Lung (tissue), 12 donors: ENCODE data around the gene PRKN. TPM values are rescaled to one million over a fixed set of nuclear protein-coding genes. Genes with fewer than 3 reads are reported as not detected.

Experiments used
- ATAC-seq: fragments of 200-7000 bp; cut with Tn5 transposase; one replicate; pipeline ENCODE4 v1.9.1; 2020; ENCODE audit warnings: moderate number of reproducible peaks; ENCODE audit not compliant: insufficient read depth, low FRiP score
- DNase-seq, 3 donors: peaks; one replicate each; pipeline ENCODE4 v3.0.0-alpha.2; 2013 to 2017
- H3K27ac ChIP-seq, 2 donors: one replicate each; pipeline ENCODE4 v1.5.1; 2013; ENCODE audit warnings: mild to moderate bottlenecking in 2 of 2, moderate library complexity in 2 of 2, control low read depth in 1 of 2, inconsistent platforms in 1 of 2, low read depth in 1 of 2, low read length in 1 of 2
- H3K27me3 ChIP-seq, 3 donors: one replicate each; pipeline ENCODE4 v1.5.1; 2013; ENCODE audit warnings: low read length in 2 of 3; ENCODE audit not compliant: control insufficient read depth in 3 of 3, insufficient read depth in 3 of 3
- H3K36me3 ChIP-seq, 4 donors: one replicate each; pipeline ENCODE4 v1.5.1; 2013; ENCODE audit warnings: low read length in 4 of 4, mild to moderate bottlenecking in 1 of 4, moderate library complexity in 1 of 4; ENCODE audit not compliant: control insufficient read depth in 4 of 4, insufficient read depth in 4 of 4
- H3K4me1 ChIP-seq, 5 donors: one replicate each; pipeline ENCODE4 v1.5.1; 2013; ENCODE audit warnings: low read length in 5 of 5, mild to moderate bottlenecking in 2 of 5, moderate library complexity in 1 of 5; ENCODE audit not compliant: control insufficient read depth in 5 of 5, insufficient read depth in 5 of 5
- H3K4me3 ChIP-seq: one replicate; pipeline ENCODE4 v1.5.1; 2013; ENCODE audit warnings: mild to moderate bottlenecking, control low read depth, moderate library complexity
- H3K9ac ChIP-seq, 2 donors: one replicate each; pipeline ENCODE4 v1.5.1; 2013; ENCODE audit warnings: low read length in 2 of 2, control low read depth in 1 of 2; ENCODE audit not compliant: insufficient read depth in 1 of 2
- H3K9me3 ChIP-seq, 4 donors: one replicate each; pipeline ENCODE4 v1.5.1; 2013; ENCODE audit warnings: low read length in 3 of 4, mild to moderate bottlenecking in 1 of 4, moderate library complexity in 1 of 4; ENCODE audit not compliant: control insufficient read depth in 4 of 4, insufficient read depth in 3 of 4
- CTCF ChIP-seq: IDR thresholded peaks from 2 replicates; pipeline ENCODE4 v1.5.1; 2012; ENCODE audit warnings: mild to moderate bottlenecking; ENCODE audit errors: control extremely low read depth, extremely low read depth
- WGBS, 2 donors: extraction: QIAGEN DNeasy Blood & Tissue Kit; methylation state at CpG; one replicate each; pipeline ENCODE4 v1.1.7; 2013; 5-methylcytosine and 5-hydroxymethylcytosine counted together
- polyA plus RNA-seq, 2 donors: library from polyadenylated mRNA; stranded (reverse); fragments of 200-250 nt; gene quantifications; one replicate each; pipeline ENCODE4 v1.2.1, GENCODE V29; 2013
- total RNA-seq, 2 donors: library from RNA; depleted of rRNA in 1 of 2; stranded (reverse); fragments of >200 nt in 1 of 2; gene quantifications; one replicate each; pipeline ENCODE4 v1.2.1, GENCODE V29; 2014 to 2021
- donor health status: control.
- donor health status: control.
- donor health status: Bipolar disorder and iron deficiency.
- donor health status: healthy.
- donor health status: DM: yes; HTN: yes; CAD: no.

PRKN gene
- total and polyA plus RNA-seq, 4 donors, result 0.27 to 11.2 (median 3.1) TPM

DNA sequence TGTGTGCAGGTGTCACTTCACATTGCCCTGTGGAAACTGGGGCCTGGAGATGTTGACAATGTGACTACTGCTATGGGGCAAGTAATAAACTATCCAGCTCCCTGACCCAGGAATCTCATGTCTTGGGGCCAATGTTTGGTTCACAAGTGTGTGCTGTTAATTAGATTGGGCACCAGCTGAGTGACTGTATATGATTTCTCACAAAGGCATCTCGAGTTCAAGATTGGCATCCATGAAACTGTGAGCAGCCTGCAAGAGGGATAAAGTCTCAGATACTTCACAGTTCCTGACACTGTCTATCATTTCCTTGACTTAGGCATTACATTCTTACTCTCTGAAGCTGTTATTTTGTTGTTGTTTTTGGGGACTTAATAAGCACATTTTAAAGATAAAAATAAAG, 264.0 kb downstream of the PRKN start:
- Histone ChIP-seq H3K4me1 (peaks cover 0 to 10% (median 1%) of the 10 kb centered on the region in 5 donors), H3K9me3 (no peaks in the 10 kb centered on the region), H3K4me3 (no peak overlapping the region), H3K27me3 (no peaks in the 10 kb centered on the region), H3K9ac (no peak overlapping the region), H3K27ac (no peak overlapping the region), H3K36me3 (no peaks in the 10 kb centered on the region)
- TF ChIP-seq CTCF, result no peak
- WGBS, 2 donors, result 59 to 72% methylated on average over 1 of the region's 1 CpG
- ATAC-seq (no peak), DNase-seq (no peak)

GRCh38 chr6:162459985-162460384, 267.6 kb downstream of the PRKN start:
- no peaks in the 10 kb centered on the region for H3K4me1 ChIP-seq
- H3K4me3 ChIP-seq, result no peak overlapping the region
- H3K27ac ChIP-seq, result no peak overlapping the region
- TF ChIP-seq CTCF, result no peak
- no peaks in the 10 kb centered on the region for H3K36me3 ChIP-seq
- H3K9me3 ChIP-seq, result no peaks in the 10 kb centered on the region
- no peak overlapping the region for H3K9ac ChIP-seq
- no peaks in the 10 kb centered on the region for H3K27me3 ChIP-seq
- no peak for DNase-seq
- ATAC-seq, result no peak

DNA sequence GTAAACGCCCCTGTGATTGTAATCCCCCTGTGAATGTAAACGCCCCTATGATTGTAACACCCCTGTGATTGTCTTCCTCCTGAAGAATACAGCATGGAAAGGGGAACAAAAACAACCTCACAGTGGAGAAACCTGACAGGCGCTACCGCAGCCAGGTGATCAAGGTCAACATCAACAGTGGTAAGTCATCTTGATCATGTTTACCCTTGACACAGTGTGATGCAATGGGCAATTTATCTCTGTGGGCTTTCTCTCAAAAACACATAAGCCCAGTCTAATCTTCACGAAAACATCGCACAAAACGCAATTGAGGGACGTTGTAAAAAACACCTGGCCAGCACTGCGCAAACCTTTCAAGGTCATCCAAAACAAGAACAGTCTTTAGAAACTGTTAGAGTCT, 277.2 kb downstream of the PRKN start:
- no peak for ATAC-seq
- DNase-seq, result no peak
- 81 to 89% methylated on average over 9 of the region's 9 CpGs for WGBS, 2 donors

More for the DNA sequence above, 277.2 kb downstream of the PRKN start:
- Histone ChIP-seq H3K36me3 (no peaks in the 10 kb centered on the region), H3K4me1 (peaks cover 0 to 4% (median 0%) of the 10 kb centered on the region in 5 donors), H3K9me3 (peaks cover 0 to 4% (median 0%) of the 10 kb centered on the region in 4 donors), H3K27me3 (no peaks in the 10 kb centered on the region), H3K9ac (no peak overlapping the region), H3K4me3 (no peak overlapping the region), H3K27ac (no peak overlapping the region)
- TF ChIP-seq CTCF, result no peak
